ENCODE measurements around the gene GMDS. TPM values are rescaled to one million over a fixed set of nuclear protein-coding genes. Genes with fewer than 3 reads are reported as not detected.

The GMDS gene
- total and polyA plus RNA-seq, 2 of the 13 experiments (the other 11 are each of a cell fraction or from before 2014, with no cell fraction given), result 64.4 to 112 TPM

GRCh38 chr6:1658212-1659005 lies 587.0 kb downstream of the GMDS start (continued):
- TF ChIP-seq ZNF225 (CRISPR knock-in tag; IDR thresholded peaks at IDR 0.05) (no peak), PAX8 (CRISPR knock-in tag; IDR thresholded peaks at IDR 0.05; ENCODE audit: borderline replicate concordance) (no peak), FLYWCH1 (CRISPR knock-in tag; IDR thresholded peaks at IDR 0.05) (no peak)

DNA sequence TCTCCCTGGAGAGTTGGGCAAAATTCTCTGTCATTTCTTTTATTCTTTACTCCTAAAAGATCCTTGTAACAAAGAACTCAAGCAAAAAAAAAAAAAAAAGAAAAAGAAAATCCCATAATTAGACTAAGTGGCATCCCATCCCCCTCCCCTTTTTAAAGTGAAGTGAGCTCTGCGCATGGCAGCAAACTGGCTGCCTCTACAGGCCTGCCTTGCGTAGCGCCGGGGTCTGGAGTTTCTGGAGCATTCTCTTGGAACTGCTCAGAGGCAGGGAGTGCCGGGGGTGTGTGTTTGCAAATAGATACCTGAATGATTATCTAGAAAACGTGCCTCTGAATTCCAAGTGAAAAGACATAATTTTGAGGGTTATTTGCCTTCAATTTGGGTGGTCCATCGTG lies 587.6 kb downstream of the GMDS start:
- H3K9me3 ChIP-seq (ENCODE audit: low read length), result no peaks in the 10 kb centered on the region
- no peaks in the 10 kb centered on the region for H3K4me1 ChIP-seq (ENCODE audit: insufficient read depth, low read length)
- H3K4me3 ChIP-seq (replicated peaks in 1 of 3; ENCODE audit: insufficient read depth in 1 of 3, low read depth in 2 of 3, low read length in 3 of 3), result no peak overlapping the region
- no peaks in the 10 kb centered on the region for H4K20me1 ChIP-seq (ENCODE audit: insufficient read depth, low read length)
- ATAC-seq, result no peak
- peaks cover 12 to 32% of the 10 kb centered on the region in 2 experiments; a peak in 3 of 5 replicates for H3K36me3 ChIP-seq (replicated peaks in 1 of 2; ENCODE audit: control insufficient read depth in 1 of 2, insufficient read depth in 2 of 2, low read length in 2 of 2)
- no peak overlapping the region for H3K27ac ChIP-seq (ENCODE audit: extremely low read length, insufficient read depth, low read length)
- no peaks in the 10 kb centered on the region for H3K27me3 ChIP-seq (ENCODE audit: control insufficient read depth in 1 of 2, insufficient read depth in 2 of 2, low read length in 2 of 2)
- ChIA-PET POLR2A (no interaction called here), CTCF (ENCODE audit: low intra/inter-chr PET ratio, low total read pairs) (no interaction called here)
- no peak overlapping the region for H3K9ac ChIP-seq (ENCODE audit: insufficient read depth, low read depth, low read length)
- no TSS peak for BruUV-seq (replicated peaks)
- H3K79me2 ChIP-seq (ENCODE audit: insufficient read depth, low read length), result no peaks in the 10 kb centered on the region
- no peak for DNase-seq (ENCODE audit: low spot score)
- H2AFZ ChIP-seq (ENCODE audit: low read length), result no peak overlapping the region
- in situ Hi-C loops (cut with HindIII; ENCODE audit: extremely low pct_ligation_motif_present, low pct_unique_long_range_greater_than_20kb) (no loop called here), intact Hi-C loops (cut with micrococcal nuclease; ENCODE audit: unreplicated experiment) (no loop called here)
- no peak for FAIRE-seq
- 96% methylated on average over 7 of the region's 7 CpGs for WGBS (ENCODE audit: low lambda C conversion rate)
- H3K4me2 ChIP-seq (ENCODE audit: low read depth, low read length), result no peak overlapping the region
- TF ChIP-seq, protein P1, sequence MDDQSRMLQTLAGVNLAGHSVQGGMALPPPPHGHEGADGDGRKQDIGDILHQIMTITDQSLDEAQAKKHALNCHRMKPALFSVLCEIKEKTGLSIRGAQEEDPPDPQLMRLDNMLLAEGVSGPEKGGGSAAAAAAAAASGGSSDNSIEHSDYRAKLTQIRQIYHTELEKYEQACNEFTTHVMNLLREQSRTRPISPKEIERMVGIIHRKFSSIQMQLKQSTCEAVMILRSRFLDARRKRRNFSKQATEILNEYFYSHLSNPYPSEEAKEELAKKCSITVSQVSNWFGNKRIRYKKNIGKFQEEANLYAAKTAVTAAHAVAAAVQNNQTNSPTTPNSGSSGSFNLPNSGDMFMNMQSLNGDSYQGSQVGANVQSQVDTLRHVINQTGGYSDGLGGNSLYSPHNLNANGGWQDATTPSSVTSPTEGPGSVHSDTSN (CRISPR knock-in tag; IDR thresholded peaks at IDR 0.05; ENCODE audit: borderline replicate concordance), result no peak
- TF ChIP-seq HMG20A (CRISPR knock-in tag; IDR thresholded peaks at IDR 0.05; ENCODE audit: borderline replicate concordance), result no peak
- no peak for TF ChIP-seq RAD51 (IDR thresholded peaks at IDR 0.05; ENCODE audit: borderline replicate concordance)
- TF ChIP-seq TAF1 (CRISPR knock-in tag; IDR thresholded peaks at IDR 0.05), result no peak
- no peak for TF ChIP-seq ZNF850 (CRISPR knock-in tag; conservative IDR thresholded peaks at IDR 0.05)
- no peak for TF ChIP-seq ZBTB10 (CRISPR knock-in tag; IDR thresholded peaks at IDR 0.05; ENCODE audit: borderline replicate concordance)
- no peak for TF ChIP-seq ZNF333 (CRISPR knock-in tag; IDR thresholded peaks at IDR 0.05; ENCODE audit: borderline replicate concordance)
- TF ChIP-seq ZBTB8A (CRISPR knock-in tag; IDR thresholded peaks at IDR 0.05; ENCODE audit: borderline replicate concordance, low read depth), result no peak
- no peak for TF ChIP-seq DMAP1 (CRISPR knock-in tag; IDR thresholded peaks at IDR 0.05)
- no peak for TF ChIP-seq PAX8 (CRISPR knock-in tag; IDR thresholded peaks at IDR 0.05; ENCODE audit: borderline replicate concordance)
- TF ChIP-seq, protein P2, sequence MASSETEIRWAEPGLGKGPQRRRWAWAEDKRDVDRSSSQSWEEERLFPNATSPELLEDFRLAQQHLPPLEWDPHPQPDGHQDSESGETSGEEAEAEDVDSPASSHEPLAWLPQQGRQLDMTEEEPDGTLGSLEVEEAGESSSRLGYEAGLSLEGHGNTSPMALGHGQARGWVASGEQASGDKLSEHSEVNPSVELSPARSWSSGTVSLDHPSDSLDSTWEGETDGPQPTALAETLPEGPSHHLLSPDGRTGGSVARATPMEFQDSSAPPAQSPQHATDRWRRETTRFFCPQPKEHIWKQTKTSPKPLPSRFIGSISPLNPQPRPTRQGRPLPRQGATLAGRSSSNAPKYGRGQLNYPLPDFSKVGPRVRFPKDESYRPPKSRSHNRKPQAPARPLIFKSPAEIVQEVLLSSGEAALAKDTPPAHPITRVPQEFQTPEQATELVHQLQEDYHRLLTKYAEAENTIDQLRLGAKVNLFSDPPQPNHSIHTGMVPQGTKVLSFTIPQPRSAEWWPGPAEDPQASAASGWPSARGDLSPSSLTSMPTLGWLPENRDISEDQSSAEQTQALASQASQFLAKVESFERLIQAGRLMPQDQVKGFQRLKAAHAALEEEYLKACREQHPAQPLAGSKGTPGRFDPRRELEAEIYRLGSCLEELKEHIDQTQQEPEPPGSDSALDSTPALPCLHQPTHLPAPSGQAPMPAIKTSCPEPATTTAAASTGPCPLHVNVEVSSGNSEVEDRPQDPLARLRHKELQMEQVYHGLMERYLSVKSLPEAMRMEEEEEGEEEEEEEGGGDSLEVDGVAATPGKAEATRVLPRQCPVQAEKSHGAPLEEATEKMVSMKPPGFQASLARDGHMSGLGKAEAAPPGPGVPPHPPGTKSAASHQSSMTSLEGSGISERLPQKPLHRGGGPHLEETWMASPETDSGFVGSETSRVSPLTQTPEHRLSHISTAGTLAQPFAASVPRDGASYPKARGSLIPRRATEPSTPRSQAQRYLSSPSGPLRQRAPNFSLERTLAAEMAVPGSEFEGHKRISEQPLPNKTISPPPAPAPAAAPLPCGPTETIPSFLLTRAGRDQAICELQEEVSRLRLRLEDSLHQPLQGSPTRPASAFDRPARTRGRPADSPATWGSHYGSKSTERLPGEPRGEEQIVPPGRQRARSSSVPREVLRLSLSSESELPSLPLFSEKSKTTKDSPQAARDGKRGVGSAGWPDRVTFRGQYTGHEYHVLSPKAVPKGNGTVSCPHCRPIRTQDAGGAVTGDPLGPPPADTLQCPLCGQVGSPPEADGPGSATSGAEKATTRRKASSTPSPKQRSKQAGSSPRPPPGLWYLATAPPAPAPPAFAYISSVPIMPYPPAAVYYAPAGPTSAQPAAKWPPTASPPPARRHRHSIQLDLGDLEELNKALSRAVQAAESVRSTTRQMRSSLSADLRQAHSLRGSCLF (CRISPR knock-in tag; IDR thresholded peaks at IDR 0.05; ENCODE audit: borderline replicate concordance), result no peak
- TF ChIP-seq TBX2 (CRISPR knock-in tag; IDR thresholded peaks at IDR 0.05; ENCODE audit: borderline replicate concordance), result no peak
